Measurements from ENCODE around the gene CEP162. TPM values are rescaled to one million over a fixed set of nuclear protein-coding genes. Genes with fewer than 3 reads are reported as not detected.
"Not testable (repeated sequence)": the region's sequence is repeated elsewhere in the genome, so short reads cannot be mapped to it uniquely, and the experiment has no call there.

The CEP162 gene
- total RNA-seq, 1 donor from 2014 or later = 15.7 TPM

- peaks cover 19% of the 10 kb centered on the region for H3K9me3 Mint-ChIP-seq
- no peaks in the 10 kb centered on the region for H3K27me3 Mint-ChIP-seq (ENCODE audit: low read depth)
- peaks cover 3% of the 10 kb centered on the region for H3K4me1 Mint-ChIP-seq
- no peak overlapping the region for H3K27ac Mint-ChIP-seq
- DNase-seq (ENCODE audit: low spot score in 2 of 2, unreplicated experiment in 2 of 2) = no peak
- H3K36me3 Mint-ChIP-seq = peaks cover 32% of the 10 kb centered on the region
- H3K4me3 Mint-ChIP-seq = no peak overlapping the region
- no peak for TF ChIP-seq CTCF (IDR thresholded peaks at IDR 0.05; ENCODE audit: unreplicated experiment)
These were observed 92.2 kb downstream of the CEP162 start for GRCh38 chr6:84135291-84135690.

- DNase-seq (ENCODE audit: low spot score in 2 of 2, unreplicated experiment in 2 of 2); H3K4me1 Mint-ChIP-seq; H3K4me3 Mint-ChIP-seq; H3K27ac Mint-ChIP-seq; H3K27me3 Mint-ChIP-seq (ENCODE audit: low read depth): not testable (repeated sequence)
- Mint-ChIP-seq H3K36me3 (peaks cover 28% of the 10 kb centered on the region), H3K9me3 (peaks cover 29% of the 10 kb centered on the region)
These were observed 94.1 kb downstream of the CEP162 start for GRCh38 chr6:84133385-84133784.

GRCh38 chr6:84129588-84129987 lies 97.9 kb downstream of the CEP162 start:
- not testable (repeated sequence) for H3K27ac Mint-ChIP-seq; H3K27me3 Mint-ChIP-seq (ENCODE audit: low read depth); H3K4me3 Mint-ChIP-seq; H3K4me1 Mint-ChIP-seq; DNase-seq (ENCODE audit: low spot score in 2 of 2, unreplicated experiment in 2 of 2)
- peaks cover 37% of the 10 kb centered on the region for H3K36me3 Mint-ChIP-seq
- peaks cover 29% of the 10 kb centered on the region for H3K9me3 Mint-ChIP-seq

- H3K9me3 Mint-ChIP-seq = peaks cover 15% of the 10 kb centered on the region
- no peak overlapping the region for H3K27ac Mint-ChIP-seq
- TF ChIP-seq CTCF (IDR thresholded peaks at IDR 0.05; ENCODE audit: unreplicated experiment) = no peak
- H3K27me3 Mint-ChIP-seq (ENCODE audit: low read depth) = no peaks in the 10 kb centered on the region
- H3K36me3 Mint-ChIP-seq = peaks cover 30% of the 10 kb centered on the region
- no peak for DNase-seq (ENCODE audit: low spot score in 2 of 2, unreplicated experiment in 2 of 2)
- no peaks in the 10 kb centered on the region for H3K4me1 Mint-ChIP-seq
- H3K4me3 Mint-ChIP-seq = no peak overlapping the region
These were observed 104.3 kb downstream of the CEP162 start for GRCh38 chr6:84123186-84123585.

- Mint-ChIP-seq H3K27me3 (ENCODE audit: low read depth) (peaks cover 2% of the 10 kb centered on the region), H3K4me3 (no peak overlapping the region), H3K36me3 (peaks cover 16% of the 10 kb centered on the region), H3K9me3 (peaks cover 21% of the 10 kb centered on the region), H3K27ac (no peak overlapping the region), H3K4me1 (no peaks in the 10 kb centered on the region)
- TF ChIP-seq CTCF (IDR thresholded peaks at IDR 0.05; ENCODE audit: unreplicated experiment) = no peak
- DNase-seq (ENCODE audit: low spot score in 2 of 2, unreplicated experiment in 2 of 2) = no peak
These were observed 108.2 kb downstream of the CEP162 start for GRCh38 chr6:84119277-84119676.

- H3K36me3 Mint-ChIP-seq = peaks cover 5% of the 10 kb centered on the region
- no peak for TF ChIP-seq CTCF (IDR thresholded peaks at IDR 0.05; ENCODE audit: unreplicated experiment)
- H3K27me3 Mint-ChIP-seq (ENCODE audit: low read depth) = peaks cover 5% of the 10 kb centered on the region
- H3K4me3 Mint-ChIP-seq = no peak overlapping the region
- peaks cover 15% of the 10 kb centered on the region for H3K9me3 Mint-ChIP-seq
- no peaks in the 10 kb centered on the region for H3K4me1 Mint-ChIP-seq
- no peak for DNase-seq (ENCODE audit: low spot score in 2 of 2, unreplicated experiment in 2 of 2)
- H3K27ac Mint-ChIP-seq = no peak overlapping the region
These were observed 109.3 kb downstream of the CEP162 start for GRCh38 chr6:84118191-84118590.

GRCh38 chr6:84114933-84115594 lies 112.4 kb downstream of the CEP162 start:
- not testable (repeated sequence) for H3K27ac Mint-ChIP-seq; DNase-seq (ENCODE audit: low spot score in 2 of 2, unreplicated experiment in 2 of 2); H3K4me3 Mint-ChIP-seq; H3K36me3 Mint-ChIP-seq; H3K4me1 Mint-ChIP-seq
- peaks cover 12% of the 10 kb centered on the region for H3K27me3 Mint-ChIP-seq (ENCODE audit: low read depth)
- H3K9me3 Mint-ChIP-seq = peaks cover 17% of the 10 kb centered on the region

- H3K4me1 Mint-ChIP-seq; H3K27ac Mint-ChIP-seq; H3K36me3 Mint-ChIP-seq; H3K4me3 Mint-ChIP-seq; DNase-seq (ENCODE audit: low spot score in 2 of 2, unreplicated experiment in 2 of 2): not testable (repeated sequence)
- Mint-ChIP-seq H3K27me3 (ENCODE audit: low read depth) (peaks cover 12% of the 10 kb centered on the region), H3K9me3 (peaks cover 15% of the 10 kb centered on the region)
These were observed 116.1 kb downstream of the CEP162 start for GRCh38 chr6:84111351-84111750.
